ENCODE data around the gene OR4K13. TPM values are rescaled to one million over a fixed set of nuclear protein-coding genes. Genes with fewer than 3 reads are reported as not detected.

Gene OR4K13
- total and polyA plus RNA-seq, 2 of the 13 experiments (the other 11 are each of a cell fraction or from before 2014, with no cell fraction given): not detected

DNA sequence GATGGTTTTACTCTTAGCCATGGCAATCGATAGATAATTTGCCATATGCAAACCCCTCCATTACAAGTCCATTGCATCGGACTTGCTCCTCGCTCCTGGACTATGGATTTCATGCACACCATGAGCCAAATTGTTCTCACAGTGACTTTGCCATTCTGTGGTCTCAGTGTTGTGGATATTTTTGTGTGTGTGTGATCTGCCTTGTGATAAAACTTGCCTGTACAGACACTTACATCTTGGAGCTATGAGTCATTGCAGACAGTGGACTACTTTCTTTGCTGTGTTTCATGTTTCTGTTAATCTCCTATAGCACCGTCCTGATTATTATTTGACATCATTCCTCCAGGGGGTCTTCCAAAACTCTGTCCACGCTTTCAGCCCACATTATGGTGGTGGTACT lies 8.4 kb upstream of the OR4K13 start:
- in situ Hi-C loops (cut with HindIII; ENCODE audit: extremely low pct_ligation_motif_present, low pct_unique_long_range_greater_than_20kb) (no loop called here), intact Hi-C loops (cut with micrococcal nuclease; ENCODE audit: unreplicated experiment) (no loop called here)
- ChIA-PET POLR2A (no interaction called here), CTCF (ENCODE audit: low intra/inter-chr PET ratio, low total read pairs) (no interaction called here)
- no peak overlapping the region for H3K4me2 ChIP-seq (ENCODE audit: low read depth, low read length)
- no peak overlapping the region for H3K27ac ChIP-seq (ENCODE audit: extremely low read length, insufficient read depth, low read length)
- H3K79me2 ChIP-seq (ENCODE audit: insufficient read depth, low read length): no peaks in the 10 kb centered on the region
- no peak for ATAC-seq
- TF ChIP-seq GLMP (CRISPR knock-in tag; IDR thresholded peaks at IDR 0.05; ENCODE audit: borderline replicate concordance): no peak
- no peak for TF ChIP-seq CEBPG (CRISPR knock-in tag; IDR thresholded peaks at IDR 0.05)
- no peaks in the 10 kb centered on the region for H3K4me1 ChIP-seq (ENCODE audit: insufficient read depth, low read length)
- H3K4me3 ChIP-seq (replicated peaks in 1 of 3; ENCODE audit: insufficient read depth in 1 of 3, low read depth in 2 of 3, low read length in 3 of 3): no peak overlapping the region
- no TSS peak for BruUV-seq (replicated peaks)
- H3K36me3 ChIP-seq (replicated peaks in 1 of 2; ENCODE audit: control insufficient read depth in 1 of 2, insufficient read depth in 2 of 2, low read length in 2 of 2): no peaks in the 10 kb centered on the region
- no peaks in the 10 kb centered on the region for H3K9me3 ChIP-seq (ENCODE audit: low read length)
- H2AFZ ChIP-seq (ENCODE audit: low read length): no peak overlapping the region
- no peak overlapping the region for H3K9ac ChIP-seq (ENCODE audit: insufficient read depth, low read depth, low read length)
- FAIRE-seq: no peak
- 33% methylated on average over 4 of the region's 5 CpGs for WGBS (ENCODE audit: low lambda C conversion rate)
- no peaks in the 10 kb centered on the region for H4K20me1 ChIP-seq (ENCODE audit: insufficient read depth, low read length)
- DNase-seq (ENCODE audit: low spot score): no peak
- H3K27me3 ChIP-seq (ENCODE audit: control insufficient read depth in 1 of 2, insufficient read depth in 2 of 2, low read length in 2 of 2): no peaks in the 10 kb centered on the region

- no peak overlapping the region for H3K27ac ChIP-seq (ENCODE audit: extremely low read length, insufficient read depth, low read length)
- CTCF ChIA-PET (ENCODE audit: low intra/inter-chr PET ratio, low total read pairs): no interaction called here
- ATAC-seq (no peak), DNase-seq (ENCODE audit: low spot score) (no peak), FAIRE-seq (no peak)
- no peaks in the 10 kb centered on the region for H4K20me1 ChIP-seq (ENCODE audit: insufficient read depth, low read length)
- no peaks in the 10 kb centered on the region for H3K9me3 ChIP-seq (ENCODE audit: low read length)
- POLR2A ChIA-PET: no interaction called here
- no peaks in the 10 kb centered on the region for H3K79me2 ChIP-seq (ENCODE audit: insufficient read depth, low read length)
- BruUV-seq (replicated peaks): no TSS peak
- WGBS (ENCODE audit: low lambda C conversion rate): 23% methylated on average over 3 of the region's 3 CpGs
- no peaks in the 10 kb centered on the region for H3K4me1 ChIP-seq (ENCODE audit: insufficient read depth, low read length)
- no peak overlapping the region for H3K4me2 ChIP-seq (ENCODE audit: low read depth, low read length)
- no peak overlapping the region for H3K4me3 ChIP-seq (replicated peaks in 1 of 3; ENCODE audit: insufficient read depth in 1 of 3, low read depth in 2 of 3, low read length in 3 of 3)
- in situ Hi-C loops (cut with HindIII; ENCODE audit: extremely low pct_ligation_motif_present, low pct_unique_long_range_greater_than_20kb): no loop called here
- no peaks in the 10 kb centered on the region for H3K36me3 ChIP-seq (replicated peaks in 1 of 2; ENCODE audit: control insufficient read depth in 1 of 2, insufficient read depth in 2 of 2, low read length in 2 of 2)
- no peak overlapping the region for H2AFZ ChIP-seq (ENCODE audit: low read length)
- no peaks in the 10 kb centered on the region for H3K27me3 ChIP-seq (ENCODE audit: control insufficient read depth in 1 of 2, insufficient read depth in 2 of 2, low read length in 2 of 2)
- intact Hi-C loops (cut with micrococcal nuclease; ENCODE audit: unreplicated experiment): no loop called here
- no peak overlapping the region for H3K9ac ChIP-seq (ENCODE audit: insufficient read depth, low read depth, low read length)
- TF ChIP-seq ZFX (CRISPR knock-in tag; IDR thresholded peaks at IDR 0.05; ENCODE audit: low read depth) (no peak), RBM39 (IDR thresholded peaks at IDR 0.05; ENCODE audit: low read depth, low read length, poor library complexity, severe bottlenecking) (no peak), ZNF24 (IDR thresholded peaks at IDR 0.05) (no peak), UBTF (CRISPR knock-in tag; IDR thresholded peaks at IDR 0.05) (no peak)
- TF ChIP-seq, protein P1, sequence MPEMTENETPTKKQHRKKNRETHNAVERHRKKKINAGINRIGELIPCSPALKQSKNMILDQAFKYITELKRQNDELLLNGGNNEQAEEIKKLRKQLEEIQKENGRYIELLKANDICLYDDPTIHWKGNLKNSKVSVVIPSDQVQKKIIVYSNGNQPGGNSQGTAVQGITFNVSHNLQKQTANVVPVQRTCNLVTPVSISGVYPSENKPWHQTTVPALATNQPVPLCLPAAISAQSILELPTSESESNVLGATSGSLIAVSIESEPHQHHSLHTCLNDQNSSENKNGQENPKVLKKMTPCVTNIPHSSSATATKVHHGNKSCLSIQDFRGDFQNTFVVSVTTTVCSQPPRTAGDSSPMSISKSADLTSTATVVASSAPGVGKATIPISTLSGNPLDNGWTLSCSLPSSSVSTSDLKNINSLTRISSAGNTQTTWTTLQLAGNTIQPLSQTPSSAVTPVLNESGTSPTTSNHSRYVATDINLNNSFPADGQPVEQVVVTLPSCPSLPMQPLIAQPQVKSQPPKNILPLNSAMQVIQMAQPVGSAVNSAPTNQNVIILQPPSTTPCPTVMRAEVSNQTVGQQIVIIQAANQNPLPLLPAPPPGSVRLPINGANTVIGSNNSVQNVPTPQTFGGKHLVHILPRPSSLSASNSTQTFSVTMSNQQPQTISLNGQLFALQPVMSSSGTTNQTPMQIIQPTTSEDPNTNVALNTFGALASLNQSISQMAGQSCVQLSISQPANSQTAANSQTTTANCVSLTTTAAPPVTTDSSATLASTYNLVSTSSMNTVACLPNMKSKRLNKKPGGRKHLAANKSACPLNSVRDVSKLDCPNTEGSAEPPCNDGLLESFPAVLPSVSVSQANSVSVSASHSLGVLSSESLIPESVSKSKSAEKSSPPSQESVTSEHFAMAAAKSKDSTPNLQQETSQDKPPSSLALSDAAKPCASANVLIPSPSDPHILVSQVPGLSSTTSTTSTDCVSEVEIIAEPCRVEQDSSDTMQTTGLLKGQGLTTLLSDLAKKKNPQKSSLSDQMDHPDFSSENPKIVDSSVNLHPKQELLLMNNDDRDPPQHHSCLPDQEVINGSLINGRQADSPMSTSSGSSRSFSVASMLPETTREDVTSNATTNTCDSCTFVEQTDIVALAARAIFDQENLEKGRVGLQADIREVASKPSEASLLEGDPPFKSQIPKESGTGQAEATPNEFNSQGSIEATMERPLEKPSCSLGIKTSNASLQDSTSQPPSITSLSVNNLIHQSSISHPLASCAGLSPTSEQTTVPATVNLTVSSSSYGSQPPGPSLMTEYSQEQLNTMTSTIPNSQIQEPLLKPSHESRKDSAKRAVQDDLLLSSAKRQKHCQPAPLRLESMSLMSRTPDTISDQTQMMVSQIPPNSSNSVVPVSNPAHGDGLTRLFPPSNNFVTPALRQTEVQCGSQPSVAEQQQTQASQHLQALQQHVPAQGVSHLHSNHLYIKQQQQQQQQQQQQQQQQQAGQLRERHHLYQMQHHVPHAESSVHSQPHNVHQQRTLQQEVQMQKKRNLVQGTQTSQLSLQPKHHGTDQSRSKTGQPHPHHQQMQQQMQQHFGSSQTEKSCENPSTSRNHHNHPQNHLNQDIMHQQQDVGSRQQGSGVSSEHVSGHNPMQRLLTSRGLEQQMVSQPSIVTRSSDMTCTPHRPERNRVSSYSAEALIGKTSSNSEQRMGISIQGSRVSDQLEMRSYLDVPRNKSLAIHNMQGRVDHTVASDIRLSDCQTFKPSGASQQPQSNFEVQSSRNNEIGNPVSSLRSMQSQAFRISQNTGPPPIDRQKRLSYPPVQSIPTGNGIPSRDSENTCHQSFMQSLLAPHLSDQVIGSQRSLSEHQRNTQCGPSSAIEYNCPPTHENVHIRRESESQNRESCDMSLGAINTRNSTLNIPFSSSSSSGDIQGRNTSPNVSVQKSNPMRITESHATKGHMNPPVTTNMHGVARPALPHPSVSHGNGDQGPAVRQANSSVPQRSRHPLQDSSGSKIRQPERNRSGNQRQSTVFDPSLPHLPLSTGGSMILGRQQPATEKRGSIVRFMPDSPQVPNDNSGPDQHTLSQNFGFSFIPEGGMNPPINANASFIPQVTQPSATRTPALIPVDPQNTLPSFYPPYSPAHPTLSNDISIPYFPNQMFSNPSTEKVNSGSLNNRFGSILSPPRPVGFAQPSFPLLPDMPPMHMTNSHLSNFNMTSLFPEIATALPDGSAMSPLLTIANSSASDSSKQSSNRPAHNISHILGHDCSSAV (CRISPR knock-in tag; IDR thresholded peaks at IDR 0.05; ENCODE audit: borderline replicate concordance): no peak
Measured at GRCh38 chr14:20035449-20035848, 389 bp downstream of the OR4K13 start.

Data from HepG2 (cell line).